ENCODE measurements around the gene XRCC3. TPM values are rescaled to one million over a fixed set of nuclear protein-coding genes. Genes with fewer than 3 reads are reported as not detected.

The XRCC3 gene
- total RNA-seq, 2 experiments from 2014 or later, result 43.7 to 46.9 TPM

DNA sequence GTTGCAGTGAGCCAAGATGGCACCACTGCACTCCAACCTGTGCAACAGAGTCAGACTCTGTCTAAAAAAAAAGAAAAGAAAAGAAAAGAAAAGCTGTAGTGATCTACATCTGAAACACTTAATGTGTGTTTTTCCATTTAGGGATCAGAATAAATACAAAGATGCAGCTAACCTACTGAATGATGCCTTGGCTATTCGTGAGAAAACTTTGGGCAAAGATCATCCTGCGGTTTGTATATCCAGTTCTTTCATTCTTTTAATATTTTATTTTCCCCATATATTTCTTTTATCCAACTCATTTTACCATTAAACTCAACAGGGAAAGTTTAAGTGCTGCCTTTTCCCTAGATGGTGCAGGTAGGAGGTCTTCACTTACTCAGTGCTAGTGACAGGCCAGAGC, 45.9 kb downstream of the XRCC3 start:
- H3K4me1 Mint-ChIP-seq, result no peaks in the 10 kb centered on the region
- DNase-seq (no peak), ATAC-seq (no peak)
- H3K27ac Mint-ChIP-seq, result no peak overlapping the region
- POLR2A ChIA-PET, result no interaction called here
- no peaks in the 10 kb centered on the region for H3K9me3 Mint-ChIP-seq (ENCODE audit: low read depth)
- H3K27me3 Mint-ChIP-seq, result no peaks in the 10 kb centered on the region
- intact Hi-C loops (cut with DNase I, micrococcal nuclease), result no loop called here
- H3K4me3 Mint-ChIP-seq, result no peak overlapping the region
- CTCF ChIA-PET, result interaction anchor here (1.2 kb wide), 1 partner anchor 9 kb away, joined by 3 read pairs; no protein-coding TSS in a partner anchor
- H3K36me3 Mint-ChIP-seq (ENCODE audit: low read depth), result peaks cover 32% of the 10 kb centered on the region

GRCh38 chr14:103668117-103668516, 47.1 kb downstream of the XRCC3 start:
- Mint-ChIP-seq H3K9me3 (ENCODE audit: low read depth) (no peaks in the 10 kb centered on the region), H3K27ac (no peak overlapping the region), H3K4me1 (no peaks in the 10 kb centered on the region), H3K4me3 (no peak overlapping the region), H3K27me3 (no peaks in the 10 kb centered on the region), H3K36me3 (ENCODE audit: low read depth) (peaks cover 34% of the 10 kb centered on the region)
- ChIA-PET CTCF (interaction anchor here (0.6 kb wide), 2 partner anchors 12 to 111 kb away, joined by 3 read pairs; no protein-coding TSS in a partner anchor), POLR2A (no interaction called here)
- DNase-seq (no peak), ATAC-seq (no peak)
- intact Hi-C loops (cut with DNase I, micrococcal nuclease), result no loop called here

GRCh38 chr14:103667671-103668070, 47.6 kb downstream of the XRCC3 start:
- POLR2A ChIA-PET, result interaction anchor here (0.7 kb wide), 1 partner anchor 1066 kb away, joined by 3 read pairs; no protein-coding TSS in a partner anchor
- CTCF ChIA-PET, result interaction anchor here (0.6 kb wide), 2 partner anchors 12 to 19 kb away, joined by 3 read pairs; no protein-coding TSS in a partner anchor

GRCh38 chr14:103663506-103663905, 51.7 kb downstream of the XRCC3 start:
- Mint-ChIP-seq H3K4me1 (no peaks in the 10 kb centered on the region), H3K9me3 (ENCODE audit: low read depth) (no peaks in the 10 kb centered on the region), H3K27me3 (no peaks in the 10 kb centered on the region), H3K4me3 (no peak overlapping the region), H3K36me3 (ENCODE audit: low read depth) (peaks cover 27% of the 10 kb centered on the region), H3K27ac (no peak overlapping the region)
- POLR2A ChIA-PET, result no interaction called here
- intact Hi-C loops (cut with DNase I, micrococcal nuclease), result no loop called here
- DNase-seq, result no peak
- ATAC-seq, result no peak
- CTCF ChIA-PET, result interaction anchor here (0.8 kb wide), 1 partner anchor 16 kb away, joined by 3 read pairs; no protein-coding TSS in a partner anchor

More at GRCh38 chr14:103667671-103668070, 47.6 kb downstream of the XRCC3 start:
- Mint-ChIP-seq H3K9me3 (ENCODE audit: low read depth) (no peaks in the 10 kb centered on the region), H3K4me1 (no peaks in the 10 kb centered on the region), H3K36me3 (ENCODE audit: low read depth) (peaks cover 30% of the 10 kb centered on the region), H3K4me3 (no peak overlapping the region), H3K27me3 (no peaks in the 10 kb centered on the region), H3K27ac (peak overlapping the region; percentile 4)
- peak; percentile 83 for ATAC-seq
- intact Hi-C loops (cut with DNase I, micrococcal nuclease), result no loop called here
- DNase-seq, result no peak

DNA sequence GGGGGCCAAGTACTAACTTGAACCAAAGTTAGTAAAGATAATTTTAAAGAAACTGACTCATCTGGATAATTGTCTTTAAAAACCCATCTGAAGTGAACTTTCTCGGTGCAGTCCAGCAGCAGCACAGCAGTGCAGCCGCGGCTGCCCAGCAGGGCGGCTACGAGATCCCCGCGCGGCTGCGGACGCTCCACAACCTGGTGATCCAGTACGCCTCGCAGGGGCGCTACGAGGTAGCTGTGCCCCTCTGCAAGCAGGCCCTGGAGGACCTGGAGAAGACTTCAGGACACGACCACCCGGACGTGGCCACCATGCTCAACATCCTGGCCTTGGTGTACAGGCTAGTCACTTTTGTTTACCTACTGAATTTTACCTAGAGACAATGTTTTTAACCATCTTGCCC, 52.7 kb downstream of the XRCC3 start:
- Mint-ChIP-seq H3K4me3 (no peak overlapping the region), H3K9me3 (ENCODE audit: low read depth) (no peaks in the 10 kb centered on the region), H3K27ac (no peak overlapping the region), H3K27me3 (no peaks in the 10 kb centered on the region), H3K36me3 (ENCODE audit: low read depth) (peaks cover 24% of the 10 kb centered on the region), H3K4me1 (no peaks in the 10 kb centered on the region)
- intact Hi-C loops (cut with DNase I, micrococcal nuclease), result no loop called here
- ATAC-seq, result no peak
- DNase-seq, result no peak
- POLR2A ChIA-PET, result no interaction called here
- CTCF ChIA-PET, result interaction anchor here (0.5 to 0.8 kb wide), 2 partner anchors 17 to 173 kb away, joined by 3 read pairs; no protein-coding TSS in a partner anchor

DNA sequence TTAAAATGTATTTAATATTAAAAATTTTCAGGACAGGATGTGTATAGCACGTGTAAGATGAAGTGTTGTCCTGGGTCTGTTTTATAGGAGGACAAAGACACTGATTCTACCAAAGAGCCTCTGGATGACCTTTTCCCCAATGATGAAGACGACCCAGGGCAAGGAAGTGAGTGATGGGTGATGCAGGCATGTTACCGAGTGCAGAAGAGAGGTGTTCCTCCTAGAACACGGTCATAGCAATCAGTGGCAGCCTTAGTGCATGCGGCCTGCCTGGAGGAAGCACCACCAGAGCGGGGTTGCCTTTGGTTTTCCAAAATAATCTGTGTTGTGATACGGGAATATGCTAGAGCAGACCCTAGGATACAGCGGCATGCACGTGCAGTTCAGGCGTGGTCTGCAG, 53.2 kb downstream of the XRCC3 start:
- H3K27ac Mint-ChIP-seq, result no peak overlapping the region
- CTCF ChIA-PET, result no interaction called here
- H3K27me3 Mint-ChIP-seq, result no peaks in the 10 kb centered on the region
- no peaks in the 10 kb centered on the region for H3K4me1 Mint-ChIP-seq
- peaks cover 24% of the 10 kb centered on the region for H3K36me3 Mint-ChIP-seq (ENCODE audit: low read depth)
- H3K9me3 Mint-ChIP-seq (ENCODE audit: low read depth), result no peaks in the 10 kb centered on the region
- DNase-seq (no peak), ATAC-seq (no peak)
- POLR2A ChIA-PET, result no interaction called here
- intact Hi-C loops (cut with DNase I, micrococcal nuclease), result no loop called here
- H3K4me3 Mint-ChIP-seq, result no peak overlapping the region

DNA sequence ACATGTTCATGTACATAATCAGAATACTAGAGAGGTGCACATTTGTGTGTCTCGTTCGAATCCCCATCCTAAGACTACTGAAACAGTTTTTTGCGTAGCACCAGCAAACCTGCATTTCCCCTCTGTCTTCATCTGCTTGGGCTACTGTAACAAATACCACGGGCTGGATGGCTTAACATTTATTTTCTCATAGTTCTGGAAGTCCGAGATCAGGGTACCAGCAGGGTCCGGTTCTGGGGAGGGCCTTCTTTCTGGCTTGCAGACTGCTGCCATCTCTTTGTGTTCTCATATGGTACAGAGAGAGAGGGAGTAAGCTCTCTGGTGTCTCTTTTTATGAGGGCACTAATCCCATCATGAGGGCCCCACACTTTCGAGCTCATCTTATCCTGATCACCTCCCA, 55.6 kb downstream of the XRCC3 start:
- H3K9me3 Mint-ChIP-seq (ENCODE audit: low read depth), result no peaks in the 10 kb centered on the region
- ChIA-PET POLR2A (no interaction called here), CTCF (interaction anchor here (0.6 to 1.0 kb wide), 2 partner anchors 9 to 520 kb away, joined by 3 read pairs; no protein-coding TSS in a partner anchor)
- H3K4me3 Mint-ChIP-seq, result no peak overlapping the region
- intact Hi-C loops (cut with DNase I, micrococcal nuclease), result no loop called here
- ATAC-seq (no peak), DNase-seq (no peak)
- H3K36me3 Mint-ChIP-seq (ENCODE audit: low read depth), result peaks cover 32% of the 10 kb centered on the region
- H3K27me3 Mint-ChIP-seq, result no peaks in the 10 kb centered on the region
- H3K27ac Mint-ChIP-seq, result peak overlapping the region; percentile 67
- H3K4me1 Mint-ChIP-seq, result peaks cover under 1% of the 10 kb centered on the region

- intact Hi-C loops (cut with DNase I, micrococcal nuclease), result no loop called here
- Mint-ChIP-seq H3K9me3 (ENCODE audit: low read depth) (no peaks in the 10 kb centered on the region), H3K4me3 (no peak overlapping the region), H3K36me3 (ENCODE audit: low read depth) (peaks cover 28% of the 10 kb centered on the region), H3K27me3 (no peaks in the 10 kb centered on the region), H3K4me1 (peaks cover 5% of the 10 kb centered on the region), H3K27ac (no peak overlapping the region)
- CTCF ChIA-PET, result interaction anchor here (0.6 kb wide), 1 partner anchor 74 kb away, joined by 4 read pairs; no protein-coding TSS in a partner anchor
- DNase-seq (no peak), ATAC-seq (no peak)
- POLR2A ChIA-PET, result interaction anchor here (1.1 kb wide), 1 partner anchor 22 kb away, joined by 3 read pairs; no protein-coding TSS in a partner anchor
Observed at GRCh38 chr14:103657471-103657870, 57.8 kb downstream of the XRCC3 start.

- DNase-seq (no peak), ATAC-seq (no peak)
- intact Hi-C loops (cut with DNase I, micrococcal nuclease), result no loop called here
- H3K27me3 Mint-ChIP-seq, result no peaks in the 10 kb centered on the region
- H3K27ac Mint-ChIP-seq, result no peak overlapping the region
- peaks cover 5% of the 10 kb centered on the region for H3K4me1 Mint-ChIP-seq
- ChIA-PET POLR2A (no interaction called here), CTCF (interaction anchor here (0.8 kb wide), 1 partner anchor 21 kb away, joined by 3 read pairs; no protein-coding TSS in a partner anchor)
- H3K36me3 Mint-ChIP-seq (ENCODE audit: low read depth), result peaks cover 23% of the 10 kb centered on the region
- no peak overlapping the region for H3K4me3 Mint-ChIP-seq
- no peaks in the 10 kb centered on the region for H3K9me3 Mint-ChIP-seq (ENCODE audit: low read depth)
Observed at GRCh38 chr14:103656756-103657133, 58.5 kb downstream of the XRCC3 start.

DNA sequence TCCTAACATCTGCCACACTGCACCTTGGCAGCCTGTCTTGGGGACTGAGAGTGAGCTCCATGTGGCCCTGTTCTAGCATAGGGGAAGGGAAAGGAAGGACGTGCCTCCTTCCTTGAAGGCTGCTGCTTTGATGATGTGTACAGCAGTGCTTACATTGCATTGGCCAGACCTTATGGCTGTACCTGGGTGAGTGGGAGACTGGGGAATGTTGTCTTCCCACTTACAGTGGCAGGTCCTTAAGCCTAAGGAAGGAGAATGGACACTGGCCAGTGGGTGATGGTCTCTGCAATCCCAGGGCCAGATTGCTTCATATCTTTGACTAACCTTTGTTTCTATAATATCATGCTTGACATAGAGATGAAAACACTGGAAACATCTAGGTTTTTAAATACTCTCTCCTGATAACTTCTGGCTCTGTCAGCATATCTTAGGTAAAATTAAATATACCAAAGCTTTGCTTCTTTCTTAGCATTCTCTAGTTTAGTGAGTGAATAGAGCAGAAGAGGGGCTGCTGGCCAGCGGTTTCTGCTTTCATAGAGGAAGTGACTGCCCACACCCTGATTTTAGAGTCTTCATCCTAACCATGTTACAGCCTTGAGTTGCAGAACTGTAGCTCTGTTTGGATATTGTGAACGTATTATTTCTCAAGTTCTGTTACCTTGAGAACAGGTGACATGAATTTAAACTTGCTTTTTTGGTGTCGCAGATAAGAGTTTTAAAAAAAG, 59.1 kb downstream of the XRCC3 start:
- intact Hi-C loops (cut with DNase I, micrococcal nuclease), result no loop called here
- H3K36me3 Mint-ChIP-seq (ENCODE audit: low read depth), result peaks cover 22% of the 10 kb centered on the region
- H3K4me3 Mint-ChIP-seq, result no peak overlapping the region
- no peaks in the 10 kb centered on the region for H3K27me3 Mint-ChIP-seq
- ChIA-PET CTCF (interaction anchor here (0.7 to 0.8 kb wide), 3 partner anchors 12 to 161 kb away, joined by 3 read pairs; no protein-coding TSS in a partner anchor), POLR2A (no interaction called here)
- ATAC-seq (no peak), DNase-seq (no peak)
- no peaks in the 10 kb centered on the region for H3K9me3 Mint-ChIP-seq (ENCODE audit: low read depth)
- no peak overlapping the region for H3K27ac Mint-ChIP-seq
- H3K4me1 Mint-ChIP-seq, result peaks cover 5% of the 10 kb centered on the region

DNA sequence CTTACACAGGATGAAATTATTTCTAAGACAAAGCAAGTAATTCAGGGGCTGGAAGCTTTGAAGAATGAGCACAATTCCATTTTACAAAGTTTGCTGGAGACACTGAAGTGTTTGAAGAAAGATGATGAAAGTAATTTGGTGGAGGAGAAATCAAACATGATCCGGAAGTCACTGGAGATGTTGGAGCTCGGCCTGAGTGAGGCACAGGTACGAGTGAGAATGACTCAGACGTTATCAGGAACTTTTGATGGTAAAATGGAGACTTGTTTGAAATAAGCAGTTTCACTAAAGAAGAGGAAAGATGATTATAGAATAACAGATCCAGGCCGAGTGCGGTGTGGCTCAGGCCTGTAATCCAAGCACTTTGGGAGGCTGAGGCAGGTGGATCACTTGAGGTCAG, 60.6 kb downstream of the XRCC3 start:
- peak overlapping the region; percentile 66 for H3K27ac Mint-ChIP-seq
- no peak overlapping the region for H3K4me3 Mint-ChIP-seq
- peaks cover 9% of the 10 kb centered on the region for H3K4me1 Mint-ChIP-seq
- H3K9me3 Mint-ChIP-seq (ENCODE audit: low read depth), result no peaks in the 10 kb centered on the region
- DNase-seq, result no peak
- no peaks in the 10 kb centered on the region for H3K27me3 Mint-ChIP-seq
- ChIA-PET POLR2A (no interaction called here), CTCF (no interaction called here)
- no peak for ATAC-seq
- intact Hi-C loops (cut with DNase I, micrococcal nuclease), result no loop called here
- peaks cover 17% of the 10 kb centered on the region for H3K36me3 Mint-ChIP-seq (ENCODE audit: low read depth)

DNA sequence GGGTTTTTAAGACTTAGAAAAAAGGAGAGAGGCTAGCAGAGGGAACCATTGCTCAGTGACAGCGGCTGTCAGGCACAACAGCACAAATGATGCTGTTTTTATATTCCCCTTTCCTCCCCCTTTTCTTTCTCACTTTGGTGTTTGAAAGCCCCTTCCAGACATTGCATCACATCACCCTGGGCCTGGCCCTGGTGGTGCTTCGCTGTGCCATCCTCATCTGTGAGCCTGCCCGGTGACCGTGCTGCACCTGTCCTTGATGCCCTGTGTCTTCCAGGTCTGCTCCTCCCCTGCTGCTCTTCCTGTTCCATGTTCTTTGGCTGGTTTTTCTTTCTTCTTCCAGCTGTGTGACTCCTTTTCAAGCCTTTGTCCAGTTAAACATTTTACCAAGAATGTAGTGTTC, 61.4 kb downstream of the XRCC3 start:
- intact Hi-C loops (cut with DNase I, micrococcal nuclease), result no loop called here
- DNase-seq (no peak), ATAC-seq (no peak)
- CTCF ChIA-PET, result no interaction called here
- H3K27ac Mint-ChIP-seq, result peak overlapping the region; percentile 84
- peaks cover 13% of the 10 kb centered on the region for H3K36me3 Mint-ChIP-seq (ENCODE audit: low read depth)
- H3K9me3 Mint-ChIP-seq (ENCODE audit: low read depth), result no peaks in the 10 kb centered on the region
- H3K4me3 Mint-ChIP-seq, result no peak overlapping the region
- H3K27me3 Mint-ChIP-seq, result no peaks in the 10 kb centered on the region
- POLR2A ChIA-PET, result no interaction called here
- peaks cover 9% of the 10 kb centered on the region for H3K4me1 Mint-ChIP-seq
